SU-DHL-6 (cell line): ENCODE measurements around the gene JPH3.

Experiments
- H2AFZ ChIP-seq: fragments of 200-600 bp; sonication (generic); 2 replicates; pipeline ENCODE4 v1.6.1; 2014; ENCODE audit warnings: low read depth, mild to moderate bottlenecking, moderate library complexity, mixed read lengths, antibody characterized with exemption, low read length; ENCODE audit not compliant: severe bottlenecking
- H3F3A ChIP-seq: fragments of 200-600 bp; shearing (Covaris generic); 2 replicates; pipeline ENCODE4 v1.6.0; 2016; ENCODE audit warnings: antibody characterized with exemption, mild to moderate bottlenecking; ENCODE audit not compliant: insufficient read depth
- H3K27ac ChIP-seq: fragments of 200-600 bp; sonication (generic); 2 replicates; pipeline ENCODE4 v1.5.1; 2016; ENCODE audit warnings: low read depth, mild to moderate bottlenecking, low read length, moderate library complexity, mixed read lengths
- H3K27me3 ChIP-seq: fragments of 200-600 bp; sonication (generic), shearing (Covaris generic); 2 replicates; pipeline ENCODE4 v1.6.0; 2014; ENCODE audit warnings: mild to moderate bottlenecking, low read length
- H3K36me3 ChIP-seq: fragments of 200-600 bp; sonication (generic); 2 replicates; pipeline ENCODE4 v1.6.1; 2014; ENCODE audit warnings: mild to moderate bottlenecking, low read length, mixed read lengths
- H3K4me2 ChIP-seq: fragments of 300-600, 200-600 bp; shearing (Covaris generic), sonication (generic); 2 replicates; pipeline ENCODE4 v1.6.0; 2014; ENCODE audit warnings: low read length, low read depth, mild to moderate bottlenecking; ENCODE audit not compliant: poor library complexity, severe bottlenecking
- H3K4me3 ChIP-seq: fragments of 200-600 bp; sonication (generic); 2 replicates; pipeline ENCODE4 v1.5.1; 2014; ENCODE audit warnings: antibody characterized with exemption, low read length, mild to moderate bottlenecking, mixed read lengths; ENCODE audit not compliant: insufficient read depth, poor library complexity, severe bottlenecking
- H3K79me2 ChIP-seq: fragments of 200-600 bp; sonication (generic); 2 replicates; pipeline ENCODE4 v1.6.1; 2014; ENCODE audit warnings: mild to moderate bottlenecking, low read length, moderate library complexity; ENCODE audit not compliant: insufficient read depth
- H3K9ac ChIP-seq: fragments of 200-600 bp; sonication (generic); 2 replicates; pipeline ENCODE4 v1.7.0; 2014; ENCODE audit warnings: mild to moderate bottlenecking, low read length
- H3K9me2 ChIP-seq: fragments of 200-600 bp; sonication (generic); replicated peaks from 2 replicates; pipeline ENCODE4 v1.6.1; 2014; ENCODE audit warnings: low read length; ENCODE audit not compliant: insufficient read depth
- H3K9me3 ChIP-seq: fragments of 200-600 bp; sonication (generic); 2 replicates; pipeline ENCODE4 v1.6.1; 2014; ENCODE audit warnings: low read length, mixed read lengths; ENCODE audit not compliant: insufficient read depth
- H4K20me1 ChIP-seq: fragments of 200-600 bp; sonication (generic); 2 replicates; pipeline ENCODE4 v1.6.1; 2014; ENCODE audit warnings: low read depth, mild to moderate bottlenecking, antibody characterized with exemption, low read length, moderate library complexity, mixed read lengths
- EZH2phosphoT487 ChIP-seq: fragments of 200-600 bp; sonication (generic), shearing (Covaris generic); conservative IDR thresholded peaks from 2 replicates; pipeline ENCODE4 v1.6.1; 2018; ENCODE audit warnings: mild to moderate bottlenecking, antibody characterized with exemption, low read length, moderate library complexity, mixed read lengths
- TF ChIP-seq, protein P1 (sequence below): fragments of 200-600 bp; sonication (generic); IDR thresholded peaks from one replicate; pipeline ENCODE4 v1.5.1; 2017; ENCODE audit warnings: antibody characterized with exemption, mild to moderate bottlenecking, low read length, moderate library complexity; ENCODE audit not compliant: insufficient read depth, poor library complexity, severe bottlenecking

Gene JPH3

DNA sequence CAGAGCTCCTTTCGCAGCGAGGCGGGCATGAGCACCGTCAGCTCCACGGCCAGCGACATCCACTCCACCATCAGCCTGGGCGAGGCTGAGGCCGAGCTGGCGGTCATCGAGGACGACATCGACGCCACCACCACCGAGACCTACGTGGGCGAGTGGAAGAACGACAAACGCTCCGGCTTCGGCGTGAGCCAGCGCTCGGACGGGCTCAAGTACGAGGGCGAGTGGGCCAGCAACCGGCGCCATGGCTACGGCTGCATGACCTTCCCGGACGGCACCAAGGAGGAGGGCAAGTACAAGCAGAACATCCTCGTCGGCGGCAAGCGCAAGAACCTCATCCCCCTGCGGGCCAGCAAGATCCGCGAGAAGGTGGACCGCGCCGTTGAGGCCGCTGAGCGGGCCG, 42.3 kb downstream of the JPH3 start:
- no peaks in the 10 kb centered on the region for H3K36me3 ChIP-seq
- no peak overlapping the region for H3K27ac ChIP-seq
- no peaks in the 10 kb centered on the region for H4K20me1 ChIP-seq
- no peak overlapping the region for H2AFZ ChIP-seq
- TF ChIP-seq EZH2phosphoT487, result no peak
- TF ChIP-seq, protein P1, sequence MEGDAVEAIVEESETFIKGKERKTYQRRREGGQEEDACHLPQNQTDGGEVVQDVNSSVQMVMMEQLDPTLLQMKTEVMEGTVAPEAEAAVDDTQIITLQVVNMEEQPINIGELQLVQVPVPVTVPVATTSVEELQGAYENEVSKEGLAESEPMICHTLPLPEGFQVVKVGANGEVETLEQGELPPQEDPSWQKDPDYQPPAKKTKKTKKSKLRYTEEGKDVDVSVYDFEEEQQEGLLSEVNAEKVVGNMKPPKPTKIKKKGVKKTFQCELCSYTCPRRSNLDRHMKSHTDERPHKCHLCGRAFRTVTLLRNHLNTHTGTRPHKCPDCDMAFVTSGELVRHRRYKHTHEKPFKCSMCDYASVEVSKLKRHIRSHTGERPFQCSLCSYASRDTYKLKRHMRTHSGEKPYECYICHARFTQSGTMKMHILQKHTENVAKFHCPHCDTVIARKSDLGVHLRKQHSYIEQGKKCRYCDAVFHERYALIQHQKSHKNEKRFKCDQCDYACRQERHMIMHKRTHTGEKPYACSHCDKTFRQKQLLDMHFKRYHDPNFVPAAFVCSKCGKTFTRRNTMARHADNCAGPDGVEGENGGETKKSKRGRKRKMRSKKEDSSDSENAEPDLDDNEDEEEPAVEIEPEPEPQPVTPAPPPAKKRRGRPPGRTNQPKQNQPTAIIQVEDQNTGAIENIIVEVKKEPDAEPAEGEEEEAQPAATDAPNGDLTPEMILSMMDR, result no peak
- H3K79me2 ChIP-seq, result no peaks in the 10 kb centered on the region
- no peaks in the 10 kb centered on the region for H3K9me3 ChIP-seq
- no peak overlapping the region for H3K4me2 ChIP-seq
- no peaks in the 10 kb centered on the region for H3K27me3 ChIP-seq
- H3K9ac ChIP-seq, result no peak overlapping the region
- no peaks in the 10 kb centered on the region for H3K9me2 ChIP-seq
- no peaks in the 10 kb centered on the region for H3F3A ChIP-seq
- no peak overlapping the region for H3K4me3 ChIP-seq

DNA sequence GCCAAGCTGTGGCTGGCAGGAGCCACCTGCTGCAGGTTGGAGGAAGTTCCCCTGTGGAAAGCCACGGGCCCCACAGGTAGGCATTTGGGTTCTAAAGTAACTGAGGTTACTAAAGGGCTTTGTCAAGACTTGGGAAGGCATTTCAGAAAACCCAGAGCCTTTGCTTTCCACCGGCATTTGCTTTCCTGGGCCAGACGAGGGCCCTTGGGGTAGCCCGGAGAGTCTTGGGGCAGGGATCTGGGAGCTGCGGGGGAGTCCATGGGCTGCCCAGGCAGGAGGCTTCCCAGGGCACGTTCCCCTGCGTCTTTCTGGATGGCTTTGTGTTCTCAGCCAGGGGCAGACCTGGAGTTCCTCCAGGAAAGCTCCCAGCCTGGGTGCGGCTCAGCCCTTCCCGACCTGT, 43.5 kb downstream of the JPH3 start:
- no peaks in the 10 kb centered on the region for H3K27me3 ChIP-seq
- no peak overlapping the region for H3K9ac ChIP-seq

DNA sequence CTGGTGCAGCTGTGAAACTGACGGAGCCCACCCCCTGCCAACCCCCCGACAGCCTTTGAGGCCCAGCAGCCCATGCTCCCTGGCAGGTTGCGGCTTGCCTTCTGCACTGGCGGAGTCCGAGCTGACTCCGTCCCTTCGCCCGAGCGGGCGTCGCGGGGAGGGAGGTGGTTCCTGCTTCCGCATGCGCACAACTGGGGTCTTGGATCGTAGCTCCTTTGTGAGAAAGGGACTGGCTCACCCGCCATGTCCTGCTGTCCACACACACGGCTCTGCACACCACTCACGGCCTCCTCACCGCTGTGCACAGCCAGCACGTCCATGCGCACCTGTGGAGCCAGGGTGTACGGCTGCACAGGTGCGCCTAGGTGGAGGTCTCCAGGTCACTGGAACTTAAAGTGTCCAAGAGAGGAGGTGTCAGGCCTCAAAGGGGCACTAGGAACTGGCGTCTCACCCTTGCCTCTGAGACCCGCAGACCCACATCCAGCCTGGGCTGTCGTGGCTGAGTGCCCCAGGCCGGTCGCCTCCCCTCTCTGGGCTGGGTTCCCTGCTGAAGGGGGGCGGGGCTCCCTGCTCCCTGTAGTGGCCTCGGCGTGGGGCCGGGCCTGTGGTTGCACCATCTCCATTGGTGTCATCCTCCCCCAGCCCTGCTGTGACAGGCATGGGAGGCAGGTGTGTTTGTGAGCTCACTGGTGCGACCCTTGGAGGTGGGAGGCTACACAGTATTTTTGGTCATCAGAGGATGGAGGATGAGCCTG, 45.3 kb downstream of the JPH3 start:
- Histone ChIP-seq H3K27me3 (no peaks in the 10 kb centered on the region), H3K27ac (no peak overlapping the region), H3K4me2 (no peak overlapping the region), H3K9ac (no peak overlapping the region), H2AFZ (no peak overlapping the region), H3F3A (no peaks in the 10 kb centered on the region), H3K4me3 (no peak overlapping the region), H4K20me1 (no peaks in the 10 kb centered on the region), H3K9me3 (no peaks in the 10 kb centered on the region), H3K9me2 (no peaks in the 10 kb centered on the region), H3K36me3 (no peaks in the 10 kb centered on the region), H3K79me2 (no peaks in the 10 kb centered on the region)
- TF ChIP-seq, protein P1, result no peak
- no peak for TF ChIP-seq EZH2phosphoT487

More for the DNA sequence above, 43.5 kb downstream of the JPH3 start:
- H3K79me2 ChIP-seq, result no peaks in the 10 kb centered on the region
- H3K4me2 ChIP-seq, result no peak overlapping the region
- no peaks in the 10 kb centered on the region for H3F3A ChIP-seq
- no peaks in the 10 kb centered on the region for H3K9me3 ChIP-seq
- H3K9me2 ChIP-seq, result no peaks in the 10 kb centered on the region
- no peak overlapping the region for H3K27ac ChIP-seq
- H2AFZ ChIP-seq, result no peak overlapping the region
- no peak overlapping the region for H3K4me3 ChIP-seq
- H3K36me3 ChIP-seq, result no peaks in the 10 kb centered on the region
- no peak for TF ChIP-seq EZH2phosphoT487
- TF ChIP-seq, protein P1, result no peak
- no peaks in the 10 kb centered on the region for H4K20me1 ChIP-seq
